A549 treated with RU486 at 1 μM for 4 hours (cell line): ENCODE measurements around the gene ZNF444. TPM values are rescaled to one million over a fixed set of nuclear protein-coding genes. Genes with fewer than 3 reads are reported as not detected.

Source experiments
- total RNA-seq: library from RNA; stranded (reverse); fragments of 200-300 nt; extraction: Qiagen RNA extraction; gene quantifications from 5 replicates; pipeline ENCODE4 v1.2.3, GENCODE V29; 2022; ENCODE audit warnings: low read depth

The ZNF444 gene
- total RNA-seq = 18.1 to 32.0 TPM (median 29.4 TPM) in 5 replicates

GRCh38 chr19:56140583-56141416 lies at the start of gene ZNF444:
TSS of gene ZNF444 (plus strand) at chr19:56141287. CDS start at chr19:56146912, 5,625 bp downstream.

GRCh38 chr19:56121180-56122167 lies 19.6 kb upstream of the ZNF444 start, which contains the start of gene ZNF787:
TSS of gene ZNF787 (minus strand) at chr19:56121295. CDS start at chr19:56103217, 18,078 bp downstream.

GRCh38 chr19:56175861-56176307 lies 34.8 kb downstream of the ZNF444 start, which contains the start of gene GALP:
TSS of gene GALP (plus strand) at chr19:56176008. CDS start at chr19:56177109, 1,101 bp downstream.

GRCh38 chr19:56197646-56198045 lies 56.6 kb downstream of the ZNF444 start, which contains the start of gene ZSCAN5B:
TSS of gene ZSCAN5B (minus strand) at chr19:56197783. CDS start at chr19:56193052, 4,731 bp downstream.

GRCh38 chr19:56201973-56202372 lies 60.9 kb downstream of the ZNF444 start, which contains the start of gene ZSCAN5C:
TSS of gene ZSCAN5C (plus strand) at chr19:56202273. CDS start at chr19:56205914, 3,641 bp downstream.

Other genes starting within 250 kb of the ZNF444 start
- not detected in 5 replicates for gene NLRP13, start 209.0 kb upstream of the ZNF444 start, total RNA-seq
- gene NLRP8, start 193.5 kb upstream of the ZNF444 start, total RNA-seq = not detected in 5 replicates
- gene NLRP5, start 154.5 kb upstream of the ZNF444 start, total RNA-seq = not detected in 5 replicates
- gene ZNF787, start 20.0 kb upstream of the ZNF444 start, total RNA-seq = 26.1 to 51.6 TPM (median 50.0 TPM) in 5 replicates
- gene GALP, start 34.7 kb downstream of the ZNF444 start, total RNA-seq = not detected in 5 replicates
- gene ZSCAN5B, start 56.5 kb downstream of the ZNF444 start, total RNA-seq = 0.06 TPM in 1 of 5 replicates, not detected in the others
- not detected in 5 replicates for gene ZSCAN5C, start 61.0 kb downstream of the ZNF444 start, total RNA-seq
- gene EDDM13, start 131.5 kb downstream of the ZNF444 start, total RNA-seq = not detected in 5 replicates
- gene ZSCAN5A, start 173.6 kb downstream of the ZNF444 start, total RNA-seq = 5.7 to 9.2 TPM (median 8.8 TPM) in 5 replicates